ENCODE results near the gene USP49.

The USP49 gene

DNA sequence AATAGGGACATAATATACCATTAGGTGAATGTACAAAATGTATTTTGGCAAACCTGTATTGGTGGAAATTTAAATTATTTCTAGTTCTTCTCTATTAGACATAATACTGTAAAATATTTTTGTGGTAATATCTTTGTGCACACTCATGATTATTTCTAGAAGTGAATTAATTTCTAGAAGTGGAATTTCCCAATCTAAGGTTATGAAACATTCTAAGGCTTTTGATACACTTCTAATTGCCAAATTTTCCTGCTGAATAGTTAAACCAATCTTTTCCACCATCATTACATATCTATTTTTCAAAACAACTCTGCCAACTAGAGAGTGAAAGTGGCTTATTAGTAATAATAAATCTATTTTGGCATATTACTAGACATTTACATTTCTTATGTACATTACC lies 48.3 kb upstream of the USP49 start:
- CTCF ChIA-PET, result interaction anchor here (1.4 to 13.4 kb wide), 4 partner anchors 9 to 101 kb away, joined by 3 to 160 read pairs (median 76); partner anchors contain the start of genes BYSL and MED20
- Histone ChIP-seq H3K4me3 (ENCODE audit: low read depth, low read length) (no peak overlapping the region), H3K4me1 (ENCODE audit: control insufficient read depth, insufficient read depth, low read length) (peaks cover 17% of the 10 kb centered on the region), H3K27ac (ENCODE audit: extremely low read depth, low read depth, low read length) (no peak overlapping the region), H3K9me3 (ENCODE audit: control insufficient read depth, insufficient read depth, low read depth, low read length) (no peaks in the 10 kb centered on the region), H3K36me3 (ENCODE audit: control insufficient read depth in 2 of 2, insufficient read depth in 1 of 2, low read length in 2 of 2) (peaks cover 0 to 4% of the 10 kb centered on the region in 2 experiments; a peak in 1 of 3 replicates)
- TF ChIP-seq ZFP41 (tag by site-specific recombination; IDR thresholded peaks at IDR 0.05; ENCODE audit: borderline replicate concordance), result no peak
- no peak for TF ChIP-seq YY1 (tag by site-specific recombination; IDR thresholded peaks at IDR 0.05)
- TF ChIP-seq, protein P1, sequence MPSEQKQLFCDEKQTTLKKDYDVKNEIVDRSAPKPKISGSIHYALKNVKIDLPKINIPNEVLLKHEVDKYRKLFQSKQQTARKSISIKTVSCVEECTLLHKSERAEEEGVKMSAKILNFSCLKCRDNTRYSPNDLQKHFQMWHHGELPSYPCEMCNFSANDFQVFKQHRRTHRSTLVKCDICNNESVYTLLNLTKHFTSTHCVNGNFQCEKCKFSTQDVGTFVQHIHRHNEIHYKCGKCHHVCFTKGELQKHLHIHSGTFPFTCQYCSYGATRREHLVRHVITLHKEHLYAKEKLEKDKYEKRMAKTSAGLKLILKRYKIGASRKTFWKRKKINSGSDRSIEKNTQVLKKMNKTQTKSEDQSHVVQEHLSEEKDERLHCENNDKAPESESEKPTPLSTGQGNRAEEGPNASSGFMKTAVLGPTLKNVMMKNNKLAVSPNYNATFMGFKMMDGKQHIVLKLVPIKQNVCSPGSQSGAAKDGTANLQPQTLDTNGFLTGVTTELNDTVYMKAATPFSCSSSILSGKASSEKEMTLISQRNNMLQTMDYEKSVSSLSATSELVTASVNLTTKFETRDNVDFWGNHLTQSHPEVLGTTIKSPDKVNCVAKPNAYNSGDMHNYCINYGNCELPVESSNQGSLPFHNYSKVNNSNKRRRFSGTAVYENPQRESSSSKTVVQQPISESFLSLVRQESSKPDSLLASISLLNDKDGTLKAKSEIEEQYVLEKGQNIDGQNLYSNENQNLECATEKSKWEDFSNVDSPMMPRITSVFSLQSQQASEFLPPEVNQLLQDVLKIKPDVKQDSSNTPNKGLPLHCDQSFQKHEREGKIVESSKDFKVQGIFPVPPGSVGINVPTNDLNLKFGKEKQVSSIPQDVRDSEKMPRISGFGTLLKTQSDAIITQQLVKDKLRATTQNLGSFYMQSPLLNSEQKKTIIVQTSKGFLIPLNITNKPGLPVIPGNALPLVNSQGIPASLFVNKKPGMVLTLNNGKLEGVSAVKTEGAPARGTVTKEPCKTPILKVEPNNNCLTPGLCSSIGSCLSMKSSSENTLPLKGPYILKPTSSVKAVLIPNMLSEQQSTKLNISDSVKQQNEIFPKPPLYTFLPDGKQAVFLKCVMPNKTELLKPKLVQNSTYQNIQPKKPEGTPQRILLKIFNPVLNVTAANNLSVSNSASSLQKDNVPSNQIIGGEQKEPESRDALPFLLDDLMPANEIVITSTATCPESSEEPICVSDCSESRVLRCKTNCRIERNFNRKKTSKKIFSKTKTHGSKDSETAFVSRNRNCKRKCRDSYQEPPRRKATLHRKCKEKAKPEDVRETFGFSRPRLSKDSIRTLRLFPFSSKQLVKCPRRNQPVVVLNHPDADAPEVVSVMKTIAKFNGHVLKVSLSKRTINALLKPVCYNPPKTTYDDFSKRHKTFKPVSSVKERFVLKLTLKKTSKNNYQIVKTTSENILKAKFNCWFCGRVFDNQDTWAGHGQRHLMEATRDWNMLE (tag by site-specific recombination; conservative IDR thresholded peaks at IDR 0.05; ENCODE audit: low read depth), result no peak
- TF ChIP-seq ZNF585B (tag by site-specific recombination; IDR thresholded peaks at IDR 0.05), result no peak
- TF ChIP-seq ZNF211 (tag by site-specific recombination; IDR thresholded peaks at IDR 0.05; ENCODE audit: low read depth), result no peak
- TF ChIP-seq, protein P2, sequence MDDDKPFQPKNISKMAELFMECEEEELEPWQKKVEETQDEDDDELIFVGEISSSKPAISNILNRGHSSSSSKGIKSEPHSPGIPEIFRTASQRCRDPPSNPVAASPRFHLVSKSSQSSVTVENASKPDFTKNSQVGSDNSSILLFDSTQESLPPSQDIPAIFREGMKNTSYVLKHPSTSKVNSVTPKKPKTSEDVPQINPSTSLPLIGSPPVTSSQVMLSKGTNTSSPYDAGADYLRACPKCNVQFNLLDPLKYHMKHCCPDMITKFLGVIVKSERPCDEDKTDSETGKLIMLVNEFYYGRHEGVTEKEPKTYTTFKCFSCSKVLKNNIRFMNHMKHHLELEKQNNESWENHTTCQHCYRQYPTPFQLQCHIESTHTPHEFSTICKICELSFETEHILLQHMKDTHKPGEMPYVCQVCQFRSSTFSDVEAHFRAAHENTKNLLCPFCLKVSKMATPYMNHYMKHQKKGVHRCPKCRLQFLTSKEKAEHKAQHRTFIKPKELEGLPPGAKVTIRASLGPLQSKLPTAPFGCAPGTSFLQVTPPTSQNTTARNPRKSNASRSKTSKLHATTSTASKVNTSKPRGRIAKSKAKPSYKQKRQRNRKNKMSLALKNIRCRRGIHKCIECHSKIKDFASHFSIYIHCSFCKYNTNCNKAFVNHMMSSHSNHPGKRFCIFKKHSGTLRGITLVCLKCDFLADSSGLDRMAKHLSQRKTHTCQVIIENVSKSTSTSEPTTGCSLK (tag by site-specific recombination; IDR thresholded peaks at IDR 0.05), result no peak
- TF ChIP-seq ZNF16 (tag by site-specific recombination; IDR thresholded peaks at IDR 0.05; ENCODE audit: low read depth), result no peak
- no peak for TF ChIP-seq ZNF610 (tag by site-specific recombination; IDR thresholded peaks at IDR 0.05; ENCODE audit: borderline replicate concordance)
- no peak for TF ChIP-seq ZNF701 (tag by site-specific recombination; IDR thresholded peaks at IDR 0.05)
- TF ChIP-seq, protein P3, sequence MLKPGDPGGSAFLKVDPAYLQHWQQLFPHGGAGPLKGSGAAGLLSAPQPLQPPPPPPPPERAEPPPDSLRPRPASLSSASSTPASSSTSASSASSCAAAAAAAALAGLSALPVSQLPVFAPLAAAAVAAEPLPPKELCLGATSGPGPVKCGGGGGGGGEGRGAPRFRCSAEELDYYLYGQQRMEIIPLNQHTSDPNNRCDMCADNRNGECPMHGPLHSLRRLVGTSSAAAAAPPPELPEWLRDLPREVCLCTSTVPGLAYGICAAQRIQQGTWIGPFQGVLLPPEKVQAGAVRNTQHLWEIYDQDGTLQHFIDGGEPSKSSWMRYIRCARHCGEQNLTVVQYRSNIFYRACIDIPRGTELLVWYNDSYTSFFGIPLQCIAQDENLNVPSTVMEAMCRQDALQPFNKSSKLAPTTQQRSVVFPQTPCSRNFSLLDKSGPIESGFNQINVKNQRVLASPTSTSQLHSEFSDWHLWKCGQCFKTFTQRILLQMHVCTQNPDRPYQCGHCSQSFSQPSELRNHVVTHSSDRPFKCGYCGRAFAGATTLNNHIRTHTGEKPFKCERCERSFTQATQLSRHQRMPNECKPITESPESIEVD (tag by site-specific recombination; IDR thresholded peaks at IDR 0.05), result no peak
- TF ChIP-seq, protein P4, sequence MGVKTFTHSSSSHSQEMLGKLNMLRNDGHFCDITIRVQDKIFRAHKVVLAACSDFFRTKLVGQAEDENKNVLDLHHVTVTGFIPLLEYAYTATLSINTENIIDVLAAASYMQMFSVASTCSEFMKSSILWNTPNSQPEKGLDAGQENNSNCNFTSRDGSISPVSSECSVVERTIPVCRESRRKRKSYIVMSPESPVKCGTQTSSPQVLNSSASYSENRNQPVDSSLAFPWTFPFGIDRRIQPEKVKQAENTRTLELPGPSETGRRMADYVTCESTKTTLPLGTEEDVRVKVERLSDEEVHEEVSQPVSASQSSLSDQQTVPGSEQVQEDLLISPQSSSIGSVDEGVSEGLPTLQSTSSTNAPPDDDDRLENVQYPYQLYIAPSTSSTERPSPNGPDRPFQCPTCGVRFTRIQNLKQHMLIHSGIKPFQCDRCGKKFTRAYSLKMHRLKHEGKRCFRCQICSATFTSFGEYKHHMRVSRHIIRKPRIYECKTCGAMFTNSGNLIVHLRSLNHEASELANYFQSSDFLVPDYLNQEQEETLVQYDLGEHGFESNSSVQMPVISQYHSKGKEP (tag by site-specific recombination; IDR thresholded peaks at IDR 0.05), result no peak
- TF ChIP-seq, protein P5, sequence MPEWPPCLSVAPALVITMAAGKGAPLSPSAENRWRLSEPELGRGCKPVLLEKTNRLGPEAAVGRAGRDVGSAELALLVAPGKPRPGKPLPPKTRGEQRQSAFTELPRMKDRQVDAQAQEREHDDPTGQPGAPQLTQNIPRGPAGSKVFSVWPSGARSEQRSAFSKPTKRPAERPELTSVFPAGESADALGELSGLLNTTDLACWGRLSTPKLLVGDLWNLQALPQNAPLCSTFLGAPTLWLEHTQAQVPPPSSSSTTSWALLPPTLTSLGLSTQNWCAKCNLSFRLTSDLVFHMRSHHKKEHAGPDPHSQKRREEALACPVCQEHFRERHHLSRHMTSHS (tag by site-specific recombination; IDR thresholded peaks at IDR 0.05), result no peak
- TF ChIP-seq ZNF707 (tag by site-specific recombination; IDR thresholded peaks at IDR 0.05), result no peak
- no peak for TF ChIP-seq ZNF324 (tag by site-specific recombination; IDR thresholded peaks at IDR 0.05)
- TF ChIP-seq OSR2 (tag by site-specific recombination; IDR thresholded peaks at IDR 0.05), result no peak
- no peak for TF ChIP-seq GLIS1 (tag by site-specific recombination; IDR thresholded peaks at IDR 0.05)
- no peak for TF ChIP-seq ZNF658 (tag by site-specific recombination; IDR thresholded peaks at IDR 0.05)
- POLR2A ChIA-PET, result interaction anchor here (0.6 to 1.3 kb wide), 3 partner anchors 22 to 107 kb away, joined by 3 read pairs; partner anchors contain the start of genes BYSL and MED20

Data from HEK293 (cell line).